Kidney epithelial cell (primary cell): ENCODE results near the gene PHACTR3. TPM values are rescaled to one million over a fixed set of nuclear protein-coding genes. Genes with fewer than 3 reads are reported as not detected.

Experiments
- DNase-seq: peaks from one replicate; pipeline ENCODE4 v3.0.0-alpha.2; 2010; ENCODE audit warnings: low read depth
- H3K27me3 ChIP-seq: 2 replicates; pipeline ENCODE4 v1.6.0; 2011; ENCODE audit warnings: low read length; ENCODE audit not compliant: control insufficient read depth, insufficient read depth
- H3K36me3 ChIP-seq: 2 replicates; pipeline ENCODE4 v1.5.1; 2011; ENCODE audit warnings: low read length; ENCODE audit not compliant: control insufficient read depth, insufficient read depth
- H3K4me3 ChIP-seq: 2 replicates; pipeline ENCODE4 v1.5.1; 2011; ENCODE audit warnings: low read depth, mild to moderate bottlenecking, control low read depth, low read length
- total RNA-seq: library from RNA; depleted of rRNA; stranded (reverse); fragments of >200 nt; gene quantifications from 2 replicates; pipeline ENCODE4 v1.2.3, GENCODE V29; 2015
- TF ChIP-seq, protein P1 (sequence below): IDR thresholded peaks from 2 replicates; pipeline ENCODE4 v1.5.1; 2011; ENCODE audit warnings: mild to moderate bottlenecking, moderate library complexity, low read length, control low read depth, inconsistent platforms; ENCODE audit not compliant: insufficient read depth, poor library complexity, severe bottlenecking

PHACTR3 gene
- total RNA-seq, 1 donor from 2014 or later = not detected

DNA sequence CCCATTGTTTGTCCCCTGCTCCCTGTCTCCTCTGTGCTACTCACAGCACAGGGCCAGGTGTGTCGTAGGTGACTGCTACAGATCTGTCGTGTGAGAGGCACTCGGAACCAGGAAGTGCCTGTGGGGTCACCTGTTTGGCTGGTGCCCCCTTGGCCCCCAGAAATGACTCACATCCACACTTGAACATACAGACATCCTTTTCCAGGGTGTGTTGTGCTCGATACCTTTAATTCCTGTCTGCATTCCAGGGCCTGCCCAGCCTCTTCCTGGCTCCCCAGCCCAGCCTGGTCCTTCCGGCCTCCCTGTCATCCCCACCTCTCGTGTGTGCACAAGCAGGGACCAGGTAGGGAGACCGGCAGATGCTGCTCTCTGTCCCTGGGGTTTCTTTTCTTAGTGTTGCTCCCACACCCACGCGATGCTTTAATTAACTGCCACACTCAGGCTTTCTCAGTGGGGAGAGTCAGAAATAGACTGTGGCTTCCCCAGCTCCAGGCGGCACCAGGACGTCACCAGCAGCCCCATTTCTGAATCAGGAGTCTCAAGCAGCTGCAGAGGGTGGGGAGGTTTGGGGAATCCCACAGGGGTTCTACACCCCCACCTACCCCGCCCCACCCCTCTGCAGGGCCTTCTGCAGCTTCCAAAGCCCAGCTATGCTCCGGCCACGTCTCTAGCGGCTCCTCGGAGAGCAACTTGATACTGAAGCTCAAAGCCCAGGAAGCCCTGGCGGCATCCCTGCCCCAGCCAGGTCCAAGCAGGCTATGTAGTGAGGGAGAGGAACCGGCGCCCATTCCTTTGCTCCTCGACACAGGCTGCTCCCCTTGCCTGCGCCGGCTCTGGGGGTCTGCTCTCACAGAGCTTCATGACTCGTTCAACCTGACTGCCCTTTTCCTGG lies 226.9 kb downstream of the PHACTR3 start:
- TF ChIP-seq, protein P1, sequence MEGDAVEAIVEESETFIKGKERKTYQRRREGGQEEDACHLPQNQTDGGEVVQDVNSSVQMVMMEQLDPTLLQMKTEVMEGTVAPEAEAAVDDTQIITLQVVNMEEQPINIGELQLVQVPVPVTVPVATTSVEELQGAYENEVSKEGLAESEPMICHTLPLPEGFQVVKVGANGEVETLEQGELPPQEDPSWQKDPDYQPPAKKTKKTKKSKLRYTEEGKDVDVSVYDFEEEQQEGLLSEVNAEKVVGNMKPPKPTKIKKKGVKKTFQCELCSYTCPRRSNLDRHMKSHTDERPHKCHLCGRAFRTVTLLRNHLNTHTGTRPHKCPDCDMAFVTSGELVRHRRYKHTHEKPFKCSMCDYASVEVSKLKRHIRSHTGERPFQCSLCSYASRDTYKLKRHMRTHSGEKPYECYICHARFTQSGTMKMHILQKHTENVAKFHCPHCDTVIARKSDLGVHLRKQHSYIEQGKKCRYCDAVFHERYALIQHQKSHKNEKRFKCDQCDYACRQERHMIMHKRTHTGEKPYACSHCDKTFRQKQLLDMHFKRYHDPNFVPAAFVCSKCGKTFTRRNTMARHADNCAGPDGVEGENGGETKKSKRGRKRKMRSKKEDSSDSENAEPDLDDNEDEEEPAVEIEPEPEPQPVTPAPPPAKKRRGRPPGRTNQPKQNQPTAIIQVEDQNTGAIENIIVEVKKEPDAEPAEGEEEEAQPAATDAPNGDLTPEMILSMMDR = no peak
- Histone ChIP-seq H3K27me3 (no peaks in the 10 kb centered on the region), H3K4me3 (no peak overlapping the region), H3K36me3 (no peaks in the 10 kb centered on the region)
- DNase-seq = peak; percentile 14

DNA sequence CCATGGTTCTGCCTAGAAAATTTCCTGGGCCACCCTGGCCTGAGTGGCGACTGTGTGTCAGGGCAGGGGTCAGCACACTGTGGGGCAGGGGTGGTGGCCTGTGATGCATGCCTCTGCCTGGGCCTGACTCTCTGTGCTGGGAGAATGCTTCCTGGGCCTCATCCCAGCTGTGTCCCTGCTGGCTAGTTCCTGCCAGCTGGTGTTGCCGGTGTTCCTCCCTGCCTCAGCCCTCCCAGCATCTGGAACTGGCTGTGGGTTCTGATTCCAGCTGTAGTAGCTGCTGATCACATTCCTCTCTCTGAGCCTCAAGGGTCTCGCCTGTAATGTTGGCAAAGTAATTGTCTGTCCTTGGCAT lies 227.6 kb downstream of the PHACTR3 start:
- TF ChIP-seq, protein P1 = no peak
- Histone ChIP-seq H3K36me3 (no peaks in the 10 kb centered on the region), H3K4me3 (no peak overlapping the region), H3K27me3 (no peaks in the 10 kb centered on the region)
- DNase-seq = no peak

DNA sequence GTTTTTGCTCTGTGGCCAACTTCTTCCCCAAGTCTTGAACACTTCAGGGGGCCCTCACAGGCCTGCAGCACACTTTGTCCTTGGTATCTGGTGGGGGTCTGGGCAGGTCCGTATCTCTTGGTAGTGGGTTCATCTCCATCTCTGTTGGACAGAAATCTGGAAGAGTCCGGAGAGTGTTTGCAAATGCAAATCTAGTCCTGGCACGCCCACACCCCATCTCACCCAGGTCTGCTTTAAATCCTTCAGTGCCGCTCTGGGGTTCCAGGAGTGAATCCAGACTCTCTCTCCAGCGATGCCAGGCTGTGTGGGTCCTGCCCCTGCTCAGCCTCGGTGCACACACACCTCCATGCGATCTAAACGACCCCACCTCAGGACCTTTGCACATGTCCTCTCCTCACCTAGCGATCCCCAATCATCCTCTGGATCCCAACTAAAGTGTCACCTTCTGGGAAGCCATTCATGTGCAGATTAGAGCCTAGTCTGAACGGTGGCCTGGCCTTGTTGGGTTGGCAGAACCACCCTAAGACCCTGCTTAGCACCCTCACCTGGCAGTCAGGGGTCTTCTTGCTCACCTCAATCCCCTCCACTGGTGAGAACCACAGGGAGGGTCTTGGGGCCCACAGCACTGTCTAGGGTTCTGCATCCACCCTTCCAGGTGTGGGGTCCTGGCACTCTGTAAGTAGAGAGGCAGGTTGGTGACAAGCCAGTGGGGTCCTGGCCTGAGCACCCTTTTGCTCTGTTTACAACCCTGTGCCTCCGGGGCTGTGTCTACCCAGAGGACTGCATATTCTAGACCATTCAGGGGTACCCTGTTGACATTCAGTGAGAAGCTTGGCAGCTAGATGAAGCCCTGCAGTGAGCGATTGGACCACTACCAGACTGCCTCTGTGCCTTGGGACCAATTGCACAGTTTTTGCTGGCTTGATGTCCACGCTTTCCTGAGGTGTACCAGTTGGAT lies 228.3 kb downstream of the PHACTR3 start:
- H3K36me3 ChIP-seq = no peaks in the 10 kb centered on the region
- no peaks in the 10 kb centered on the region for H3K27me3 ChIP-seq
- H3K4me3 ChIP-seq = no peak overlapping the region
- TF ChIP-seq, protein P1 = no peak
- DNase-seq = no peak

DNA sequence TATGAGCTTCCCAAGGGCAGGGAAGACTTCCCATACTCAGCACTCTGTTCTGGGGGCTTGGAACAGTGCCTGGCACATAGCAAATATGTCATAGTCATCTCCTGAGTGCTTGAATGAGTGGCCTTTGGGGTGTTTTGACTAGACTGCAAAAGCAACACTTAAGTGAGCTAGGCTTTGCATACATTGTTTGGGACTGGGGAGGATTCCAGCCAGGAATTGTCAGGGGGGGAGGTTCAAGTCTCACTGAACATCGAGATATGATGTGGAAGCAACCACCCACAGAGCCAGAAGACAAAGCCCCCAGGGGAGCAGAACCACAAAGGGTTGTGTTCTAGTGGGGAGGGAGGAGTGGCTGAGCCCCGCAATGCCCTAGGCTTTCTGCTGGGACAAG lies 230.7 kb downstream of the PHACTR3 start:
- TF ChIP-seq, protein P1 = no peak
- no peak for DNase-seq
- Histone ChIP-seq H3K36me3 (no peaks in the 10 kb centered on the region), H3K4me3 (no peak overlapping the region), H3K27me3 (no peaks in the 10 kb centered on the region)

DNA sequence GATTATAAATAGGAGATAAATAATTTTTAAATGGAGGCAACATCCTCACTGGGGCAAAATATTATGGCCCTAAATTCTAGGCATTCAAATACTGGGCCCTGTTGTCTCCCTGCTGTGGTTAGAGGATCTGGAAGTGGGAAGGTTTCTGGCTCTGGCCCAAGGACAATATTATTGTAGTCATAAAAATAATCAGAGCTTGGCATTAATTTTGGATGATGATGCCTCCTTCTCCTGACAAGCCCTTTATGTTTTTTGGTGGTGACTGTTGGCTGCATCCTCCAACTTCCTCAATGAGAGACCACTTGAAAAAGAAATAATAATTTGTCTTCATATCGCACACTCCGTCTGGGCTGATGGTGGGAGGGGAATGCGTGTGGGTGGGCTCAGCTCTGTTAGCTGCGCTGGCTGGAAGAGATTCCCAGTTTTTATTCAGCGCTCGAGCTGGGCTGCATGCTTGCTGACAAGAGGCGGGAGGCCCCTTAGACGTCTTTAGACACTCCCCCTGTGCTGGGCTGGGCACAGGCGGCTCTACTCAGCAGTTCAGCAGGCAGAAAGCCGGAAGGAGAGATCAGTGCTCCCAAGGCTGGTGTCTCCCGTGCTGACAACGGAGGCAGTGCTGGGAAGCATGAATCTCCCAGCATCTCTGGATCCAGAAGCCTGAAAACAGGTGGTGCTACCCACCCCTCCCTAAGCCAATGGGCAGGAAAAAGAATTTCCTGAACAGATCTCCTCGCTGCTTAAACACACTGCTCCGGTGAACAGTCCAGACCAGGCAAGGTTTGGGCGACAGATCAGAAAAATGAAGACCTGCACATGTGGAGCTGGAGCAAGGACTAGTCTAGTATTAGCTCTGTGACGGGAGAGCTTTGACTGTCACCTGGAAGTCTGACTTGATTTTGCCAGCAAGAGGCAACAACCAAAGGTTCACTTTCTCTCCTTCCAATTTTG lies 231.4 kb downstream of the PHACTR3 start:
- H3K4me3 ChIP-seq = no peak overlapping the region
- DNase-seq = peak; percentile 9
- H3K27me3 ChIP-seq = no peaks in the 10 kb centered on the region
- TF ChIP-seq, protein P1 = no peak
- H3K36me3 ChIP-seq = no peaks in the 10 kb centered on the region
